ENCODE measurements around the gene SKOR2.

Gene SKOR2

DNA sequence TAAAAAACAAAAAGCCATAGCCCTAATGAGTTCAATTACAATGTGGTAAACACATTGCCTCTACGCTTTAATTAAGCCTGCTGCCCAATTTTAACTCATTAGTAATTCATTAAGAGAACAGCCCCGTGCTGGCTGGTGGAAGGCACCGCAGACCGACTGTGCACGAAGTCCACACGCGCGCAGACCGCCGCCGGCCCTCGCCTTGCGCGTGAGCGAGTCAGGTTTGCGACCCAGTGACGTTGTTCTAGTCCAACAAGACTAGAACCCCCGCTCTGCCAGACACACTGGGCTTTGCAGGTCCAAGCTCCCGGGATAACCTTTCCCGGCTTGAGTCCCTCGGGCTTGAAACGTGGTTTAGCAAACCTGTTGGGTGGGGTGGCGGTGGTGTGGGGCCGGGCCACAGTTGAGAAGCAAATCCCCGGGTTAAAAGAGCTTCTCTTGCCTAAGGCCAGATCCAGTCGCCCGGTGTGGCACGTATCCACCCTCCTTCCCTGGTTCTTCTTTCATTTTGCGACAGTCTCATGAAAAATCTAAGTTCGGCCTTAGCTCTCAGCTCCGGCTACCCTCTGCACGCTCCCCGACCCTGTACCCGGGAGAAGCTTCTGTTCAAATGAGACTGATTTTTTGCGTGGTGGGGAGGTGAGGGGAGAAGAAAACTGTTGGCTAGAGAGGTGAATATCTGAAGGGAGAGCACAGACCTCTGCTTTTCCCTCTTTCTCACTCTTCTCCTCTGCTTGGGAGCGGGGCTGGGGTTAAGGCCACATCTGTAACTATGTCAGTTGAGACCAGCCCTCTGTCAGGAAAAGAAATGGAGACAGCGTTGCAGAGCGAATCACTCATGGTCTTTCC is 11.1 kb upstream of the SKOR2 start:
- H3K27me3 ChIP-seq (replicated peaks; ENCODE audit: control insufficient read depth, insufficient read depth, low read length), result no peaks in the 10 kb centered on the region

DNA sequence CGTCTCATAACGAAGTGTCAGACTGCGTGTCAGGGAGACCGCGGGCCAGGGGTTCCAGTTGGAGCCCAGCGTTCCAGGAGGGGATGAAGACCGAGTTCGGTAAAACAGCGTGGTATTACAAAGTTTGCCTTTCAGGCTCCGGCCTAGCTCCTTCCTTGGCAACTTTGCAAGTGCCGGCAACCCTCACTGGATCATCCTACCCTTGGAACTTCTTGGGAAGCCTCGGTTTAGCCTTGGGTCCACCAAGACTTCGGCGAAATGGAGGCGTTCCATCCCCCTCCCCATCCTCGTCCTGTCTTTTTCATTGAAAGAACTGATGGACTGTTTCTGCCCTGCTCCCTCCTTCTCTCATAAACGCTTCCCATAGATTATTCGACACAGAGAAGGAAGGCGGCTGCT is 10.4 kb upstream of the SKOR2 start:
- TF ChIP-seq, protein P1, sequence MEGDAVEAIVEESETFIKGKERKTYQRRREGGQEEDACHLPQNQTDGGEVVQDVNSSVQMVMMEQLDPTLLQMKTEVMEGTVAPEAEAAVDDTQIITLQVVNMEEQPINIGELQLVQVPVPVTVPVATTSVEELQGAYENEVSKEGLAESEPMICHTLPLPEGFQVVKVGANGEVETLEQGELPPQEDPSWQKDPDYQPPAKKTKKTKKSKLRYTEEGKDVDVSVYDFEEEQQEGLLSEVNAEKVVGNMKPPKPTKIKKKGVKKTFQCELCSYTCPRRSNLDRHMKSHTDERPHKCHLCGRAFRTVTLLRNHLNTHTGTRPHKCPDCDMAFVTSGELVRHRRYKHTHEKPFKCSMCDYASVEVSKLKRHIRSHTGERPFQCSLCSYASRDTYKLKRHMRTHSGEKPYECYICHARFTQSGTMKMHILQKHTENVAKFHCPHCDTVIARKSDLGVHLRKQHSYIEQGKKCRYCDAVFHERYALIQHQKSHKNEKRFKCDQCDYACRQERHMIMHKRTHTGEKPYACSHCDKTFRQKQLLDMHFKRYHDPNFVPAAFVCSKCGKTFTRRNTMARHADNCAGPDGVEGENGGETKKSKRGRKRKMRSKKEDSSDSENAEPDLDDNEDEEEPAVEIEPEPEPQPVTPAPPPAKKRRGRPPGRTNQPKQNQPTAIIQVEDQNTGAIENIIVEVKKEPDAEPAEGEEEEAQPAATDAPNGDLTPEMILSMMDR (IDR thresholded peaks at IDR 0.05; ENCODE audit: insufficient read depth, low read length, poor library complexity, severe bottlenecking), result no peak
- Histone ChIP-seq H3K4me3 (replicated peaks; ENCODE audit: low read depth, low read length) (no peak overlapping the region), H3K27me3 (replicated peaks; ENCODE audit: control insufficient read depth, insufficient read depth, low read length) (no peaks in the 10 kb centered on the region), H3K36me3 (ENCODE audit: control insufficient read depth, insufficient read depth, low read length) (no peaks in the 10 kb centered on the region)
- DNase-seq (ENCODE audit: extremely low read depth, insufficient read length), result no peak

More for the DNA sequence above, 11.1 kb upstream of the SKOR2 start:
- no peak overlapping the region for H3K4me3 ChIP-seq (replicated peaks; ENCODE audit: low read depth, low read length)
- TF ChIP-seq, protein P1 (IDR thresholded peaks at IDR 0.05; ENCODE audit: insufficient read depth, low read length, poor library complexity, severe bottlenecking), result no peak
- H3K36me3 ChIP-seq (ENCODE audit: control insufficient read depth, insufficient read depth, low read length), result no peaks in the 10 kb centered on the region
- no peak for DNase-seq (ENCODE audit: extremely low read depth, insufficient read length)

DNA sequence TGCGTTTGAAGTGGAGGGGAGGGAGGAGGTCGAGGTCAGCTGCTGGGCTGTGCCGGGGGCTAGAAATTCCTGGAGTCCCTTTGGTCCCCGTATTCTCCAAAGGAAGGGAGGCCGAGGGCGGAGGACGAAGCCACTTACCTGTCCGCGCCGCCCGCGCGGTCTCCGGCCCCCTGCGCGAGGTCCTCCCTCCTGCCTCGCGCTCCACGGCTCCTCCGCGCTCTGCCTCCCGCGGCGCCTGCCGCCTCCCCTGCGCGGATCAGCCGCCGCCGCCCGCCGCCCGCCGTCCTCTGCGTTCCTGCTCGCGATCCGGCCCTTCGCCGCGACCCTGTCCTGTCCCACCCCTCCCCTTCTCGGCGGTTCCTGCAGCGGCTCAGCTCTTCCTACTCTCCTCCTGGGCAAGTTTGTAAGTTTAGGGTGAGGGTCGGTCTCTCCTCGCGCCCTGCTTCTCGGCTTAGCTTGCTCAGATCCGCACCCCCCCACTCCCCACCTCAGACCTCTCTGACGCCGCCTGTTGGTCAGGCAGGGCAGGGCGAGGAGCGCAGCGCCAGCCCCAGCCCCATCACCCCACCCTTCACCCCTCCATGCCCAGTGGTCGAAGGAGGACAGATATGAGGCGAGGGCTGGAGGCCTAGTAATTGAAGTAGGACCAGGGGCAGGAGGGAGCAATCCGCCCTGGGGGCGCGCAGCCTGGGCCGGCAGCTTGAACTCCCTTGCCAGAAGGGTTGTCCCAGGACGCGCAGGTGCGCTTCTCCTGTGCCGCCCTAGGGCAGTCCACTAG is 9.7 kb upstream of the SKOR2 start:
- H3K4me3 ChIP-seq (replicated peaks; ENCODE audit: low read depth, low read length), result no peak overlapping the region
- no peak for DNase-seq (ENCODE audit: extremely low read depth, insufficient read length)
- no peaks in the 10 kb centered on the region for H3K36me3 ChIP-seq (ENCODE audit: control insufficient read depth, insufficient read depth, low read length)
- TF ChIP-seq, protein P1 (IDR thresholded peaks at IDR 0.05; ENCODE audit: insufficient read depth, low read length, poor library complexity, severe bottlenecking), result no peak
- H3K27me3 ChIP-seq (replicated peaks; ENCODE audit: control insufficient read depth, insufficient read depth, low read length), result no peaks in the 10 kb centered on the region

DNA sequence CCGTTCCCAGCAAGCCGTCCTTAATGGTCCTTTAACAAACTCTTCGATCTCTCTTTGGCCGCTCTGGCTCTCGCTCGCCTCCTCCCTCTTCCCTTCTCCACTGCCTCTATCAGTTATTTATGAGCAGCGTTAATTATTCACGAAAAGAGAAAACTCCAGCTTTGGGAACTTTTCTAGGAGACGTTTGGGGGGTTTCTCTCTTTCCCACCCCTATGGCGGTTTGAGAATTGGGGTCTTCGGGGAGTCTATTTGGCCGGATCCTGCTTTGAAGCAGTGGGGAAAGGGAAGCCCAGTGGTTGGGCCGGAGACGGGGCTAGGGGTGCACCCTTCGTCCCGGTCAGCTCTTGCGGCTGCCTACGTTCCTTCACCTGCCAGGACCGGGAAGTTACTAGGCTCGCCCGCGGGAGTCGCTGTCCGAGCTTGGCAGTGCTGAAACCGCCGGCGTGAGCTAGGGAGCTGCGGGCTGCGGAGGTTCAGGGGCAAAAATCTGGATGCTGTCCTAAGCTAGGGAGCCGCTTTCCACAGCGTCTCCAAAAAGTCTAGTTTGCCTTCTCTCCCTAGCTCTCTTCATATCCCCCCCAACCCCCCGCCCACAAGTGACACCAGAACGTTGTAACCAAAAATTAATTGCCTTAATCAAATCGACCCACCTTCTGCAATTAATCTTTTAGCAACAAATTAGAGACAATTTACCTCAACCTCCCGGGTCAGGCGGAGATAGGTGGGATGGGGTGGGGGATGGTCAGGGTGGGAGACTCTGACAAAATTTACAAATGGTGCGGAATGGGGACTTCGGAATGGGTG is 8.9 kb upstream of the SKOR2 start:
- Histone ChIP-seq H3K36me3 (ENCODE audit: control insufficient read depth, insufficient read depth, low read length) (no peaks in the 10 kb centered on the region), H3K27me3 (replicated peaks; ENCODE audit: control insufficient read depth, insufficient read depth, low read length) (no peaks in the 10 kb centered on the region), H3K4me3 (replicated peaks; ENCODE audit: low read depth, low read length) (no peak overlapping the region)
- TF ChIP-seq, protein P1 (IDR thresholded peaks at IDR 0.05; ENCODE audit: insufficient read depth, low read length, poor library complexity, severe bottlenecking), result no peak
- no peak for DNase-seq (ENCODE audit: extremely low read depth, insufficient read length)

DNA sequence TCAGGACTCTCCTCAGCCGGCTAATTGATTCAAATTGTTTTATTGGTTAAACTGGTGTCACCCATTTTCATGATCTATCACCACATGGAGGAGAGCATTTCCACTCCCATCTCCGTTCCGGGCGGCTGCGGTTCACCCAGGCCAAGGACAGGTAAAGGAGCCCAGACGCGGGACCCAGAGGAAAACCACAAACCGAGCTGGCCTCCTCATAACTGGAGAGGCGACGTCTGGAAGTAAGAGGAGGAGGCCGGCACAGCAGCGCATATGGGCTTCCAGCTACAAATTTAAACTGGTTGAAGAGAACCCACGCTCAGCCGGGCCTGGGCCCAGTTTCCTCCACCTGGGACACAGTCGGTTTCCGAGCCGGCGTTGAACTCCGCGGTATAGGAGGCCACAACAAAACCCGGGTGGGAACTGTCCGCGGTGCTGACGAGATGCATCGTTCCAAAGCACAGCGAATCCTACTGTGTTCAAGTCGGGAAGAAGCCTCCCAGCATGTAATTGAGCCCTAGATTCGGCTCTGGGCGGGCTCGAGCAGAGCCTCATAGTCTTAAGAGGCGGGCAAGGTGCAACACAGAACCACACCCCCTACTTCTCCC is 3.0 kb upstream of the SKOR2 start:
- no peaks in the 10 kb centered on the region for H3K36me3 ChIP-seq (ENCODE audit: control insufficient read depth, insufficient read depth, low read length)
- H3K27me3 ChIP-seq (replicated peaks; ENCODE audit: control insufficient read depth, insufficient read depth, low read length), result no peaks in the 10 kb centered on the region; the same call in 1 of the 2 replicates
- H3K4me3 ChIP-seq (replicated peaks; ENCODE audit: low read depth, low read length), result no peak overlapping the region
- TF ChIP-seq, protein P1 (IDR thresholded peaks at IDR 0.05; ENCODE audit: insufficient read depth, low read length, poor library complexity, severe bottlenecking), result no peak
- DNase-seq (ENCODE audit: extremely low read depth, insufficient read length), result no peak
